ENCODE data around the gene TEX14.
A peak's percentile ranks its signal among the peaks of the same experiment; 100 is the strongest.

DNA sequence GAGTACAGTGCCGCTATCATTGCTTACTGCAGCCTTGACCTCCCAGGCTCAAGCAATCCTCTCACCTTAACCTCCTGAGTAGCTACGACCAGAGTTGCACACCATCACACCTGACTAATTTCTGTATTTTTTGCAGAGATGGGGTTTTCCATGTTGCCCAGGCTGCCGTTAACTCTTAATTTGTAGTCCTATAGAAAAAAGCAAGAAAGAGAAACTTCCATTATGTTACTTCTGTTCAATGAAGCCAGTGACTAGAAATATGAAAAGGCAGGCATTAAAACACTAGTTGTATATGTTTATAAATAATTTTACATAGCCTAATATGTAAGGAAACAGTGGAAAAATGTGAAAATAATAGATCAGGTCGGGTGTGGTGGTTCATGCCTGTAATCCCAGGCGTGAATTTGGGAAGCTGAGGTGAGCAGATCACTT, 10.2 kb upstream of the TEX14 start:
- TF ChIP-seq EZH2 (IDR thresholded peaks at IDR 0.05; ENCODE audit: borderline replicate concordance, control insufficient read depth, low read depth, low read length), result no peak
- no peak for TF ChIP-seq CTCF (IDR thresholded peaks at IDR 0.05 in 2 of 3, conservative IDR thresholded peaks at IDR 0.05 in 1 of 3; ENCODE audit: control insufficient read depth in 2 of 3, extremely low read depth in 1 of 3, insufficient read depth in 1 of 3, low read depth in 3 of 3, low read length in 3 of 3)
- TF ChIP-seq JUNB (IDR thresholded peaks at IDR 0.05), result peak; percentile 86
- TF ChIP-seq ELK1 (IDR thresholded peaks at IDR 0.05; ENCODE audit: low read depth, low read length), result no peak
- TF ChIP-seq POLR2A (IDR thresholded peaks at IDR 0.05; ENCODE audit: low read depth, low read length), result no peak
- peak; percentile 28; the same call in 1 of the 2 replicates for TF ChIP-seq EED (IDR thresholded peaks at IDR 0.05; ENCODE audit: low read depth)
- no peak for TF ChIP-seq RAD21 (IDR thresholded peaks at IDR 0.05; ENCODE audit: insufficient read depth, low read depth, low read length)
- no peak for TF ChIP-seq SIN3A (IDR thresholded peaks at IDR 0.05; ENCODE audit: low read depth, low read length)
- TF ChIP-seq ESRRA (IDR thresholded peaks at IDR 0.05; ENCODE audit: low read length), result no peak
- TF ChIP-seq, protein P1, sequence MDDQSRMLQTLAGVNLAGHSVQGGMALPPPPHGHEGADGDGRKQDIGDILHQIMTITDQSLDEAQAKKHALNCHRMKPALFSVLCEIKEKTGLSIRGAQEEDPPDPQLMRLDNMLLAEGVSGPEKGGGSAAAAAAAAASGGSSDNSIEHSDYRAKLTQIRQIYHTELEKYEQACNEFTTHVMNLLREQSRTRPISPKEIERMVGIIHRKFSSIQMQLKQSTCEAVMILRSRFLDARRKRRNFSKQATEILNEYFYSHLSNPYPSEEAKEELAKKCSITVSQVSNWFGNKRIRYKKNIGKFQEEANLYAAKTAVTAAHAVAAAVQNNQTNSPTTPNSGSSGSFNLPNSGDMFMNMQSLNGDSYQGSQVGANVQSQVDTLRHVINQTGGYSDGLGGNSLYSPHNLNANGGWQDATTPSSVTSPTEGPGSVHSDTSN (IDR thresholded peaks at IDR 0.05; ENCODE audit: insufficient replicate concordance, low read depth, low read length), result no peak
- TF ChIP-seq, protein P2, sequence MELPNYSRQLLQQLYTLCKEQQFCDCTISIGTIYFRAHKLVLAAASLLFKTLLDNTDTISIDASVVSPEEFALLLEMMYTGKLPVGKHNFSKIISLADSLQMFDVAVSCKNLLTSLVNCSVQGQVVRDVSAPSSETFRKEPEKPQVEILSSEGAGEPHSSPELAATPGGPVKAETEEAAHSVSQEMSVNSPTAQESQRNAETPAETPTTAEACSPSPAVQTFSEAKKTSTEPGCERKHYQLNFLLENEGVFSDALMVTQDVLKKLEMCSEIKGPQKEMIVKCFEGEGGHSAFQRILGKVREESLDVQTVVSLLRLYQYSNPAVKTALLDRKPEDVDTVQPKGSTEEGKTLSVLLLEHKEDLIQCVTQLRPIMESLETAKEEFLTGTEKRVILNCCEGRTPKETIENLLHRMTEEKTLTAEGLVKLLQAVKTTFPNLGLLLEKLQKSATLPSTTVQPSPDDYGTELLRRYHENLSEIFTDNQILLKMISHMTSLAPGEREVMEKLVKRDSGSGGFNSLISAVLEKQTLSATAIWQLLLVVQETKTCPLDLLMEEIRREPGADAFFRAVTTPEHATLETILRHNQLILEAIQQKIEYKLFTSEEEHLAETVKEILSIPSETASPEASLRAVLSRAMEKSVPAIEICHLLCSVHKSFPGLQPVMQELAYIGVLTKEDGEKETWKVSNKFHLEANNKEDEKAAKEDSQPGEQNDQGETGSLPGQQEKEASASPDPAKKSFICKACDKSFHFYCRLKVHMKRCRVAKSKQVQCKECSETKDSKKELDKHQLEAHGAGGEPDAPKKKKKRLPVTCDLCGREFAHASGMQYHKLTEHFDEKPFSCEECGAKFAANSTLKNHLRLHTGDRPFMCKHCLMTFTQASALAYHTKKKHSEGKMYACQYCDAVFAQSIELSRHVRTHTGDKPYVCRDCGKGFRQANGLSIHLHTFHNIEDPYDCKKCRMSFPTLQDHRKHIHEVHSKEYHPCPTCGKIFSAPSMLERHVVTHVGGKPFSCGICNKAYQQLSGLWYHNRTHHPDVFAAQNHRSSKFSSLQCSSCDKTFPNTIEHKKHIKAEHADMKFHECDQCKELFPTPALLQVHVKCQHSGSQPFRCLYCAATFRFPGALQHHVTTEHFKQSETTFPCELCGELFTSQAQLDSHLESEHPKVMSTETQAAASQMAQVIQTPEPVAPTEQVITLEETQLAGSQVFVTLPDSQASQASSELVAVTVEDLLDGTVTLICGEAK (IDR thresholded peaks at IDR 0.05; ENCODE audit: borderline replicate concordance), result no peak

Data from GM12878 (cell line).